Activated CD8-positive, alpha-beta memory T cell treated with anti-CD3 and anti-CD28 coated beads, Interleukin-2, amount 50 U/mL, for 48 hours (primary cell): ENCODE results near the gene ARV1.

ENCODE experiments used
- DNase-seq: peaks from one replicate; pipeline ENCODE4 v3.0.0-alpha.2; 2020

Gene ARV1

GRCh38 chr1:230978491-230979388, at the start of gene ARV1, which contains the start of gene TTC13:
TSS of gene ARV1 (plus strand) at chr1:230979094. CDS start at chr1:230979106, 12 bp downstream.
TSS of gene TTC13 (minus strand) at chr1:230978861. CDS start at chr1:230978830, 31 bp downstream.
- DNase-seq, result peak; percentile 96

DNA sequence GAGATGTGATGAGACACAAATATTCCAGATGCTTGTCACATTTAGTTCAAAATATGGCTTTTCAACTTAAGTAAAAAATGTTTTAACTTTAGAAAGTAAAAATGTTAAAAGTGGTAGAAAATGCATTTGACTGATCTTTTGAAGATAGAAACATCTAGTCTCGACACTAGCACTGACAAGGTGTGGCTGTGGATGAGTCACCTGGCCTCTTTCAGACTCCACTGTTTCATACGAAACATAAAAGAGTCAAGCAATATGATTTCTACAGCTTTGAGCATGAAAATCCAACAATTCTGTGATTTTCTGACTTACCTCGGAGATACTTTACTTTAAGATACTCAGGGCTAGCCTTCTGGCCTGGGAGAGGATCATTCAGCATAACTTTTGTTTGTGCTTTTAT, 47.9 kb upstream of the ARV1 start:
- no peak for DNase-seq

- no peak for DNase-seq
Measured at GRCh38 chr1:230935852-230936251, 43.0 kb upstream of the ARV1 start.

GRCh38 chr1:230936475-230936874, 42.4 kb upstream of the ARV1 start:
- no peak for DNase-seq

DNA sequence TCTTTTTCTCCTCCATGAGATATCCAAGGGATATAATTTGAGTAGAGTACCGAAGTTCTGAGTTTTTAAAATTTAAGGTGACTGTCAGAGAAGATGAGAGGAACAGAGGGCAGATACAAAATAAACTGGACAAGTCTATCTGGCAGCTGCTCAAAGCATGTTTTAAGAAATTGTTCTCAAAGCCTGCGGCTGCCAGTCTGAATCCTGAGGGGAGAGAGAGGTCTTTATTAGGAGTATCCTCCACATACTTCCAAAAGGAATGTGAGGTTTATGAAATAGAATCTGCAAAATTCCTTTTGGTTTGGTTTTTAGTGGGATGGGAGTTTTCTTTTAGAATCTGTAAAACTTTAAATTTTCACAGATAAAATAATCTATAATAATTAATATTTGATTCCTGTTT, 41.5 kb upstream of the ARV1 start:
- DNase-seq, result no peak

GRCh38 chr1:230938924-230939368, 39.9 kb upstream of the ARV1 start:
- no peak for DNase-seq

- DNase-seq, result no peak
Measured at GRCh38 chr1:230939806-230940489, 38.9 kb upstream of the ARV1 start.

DNA sequence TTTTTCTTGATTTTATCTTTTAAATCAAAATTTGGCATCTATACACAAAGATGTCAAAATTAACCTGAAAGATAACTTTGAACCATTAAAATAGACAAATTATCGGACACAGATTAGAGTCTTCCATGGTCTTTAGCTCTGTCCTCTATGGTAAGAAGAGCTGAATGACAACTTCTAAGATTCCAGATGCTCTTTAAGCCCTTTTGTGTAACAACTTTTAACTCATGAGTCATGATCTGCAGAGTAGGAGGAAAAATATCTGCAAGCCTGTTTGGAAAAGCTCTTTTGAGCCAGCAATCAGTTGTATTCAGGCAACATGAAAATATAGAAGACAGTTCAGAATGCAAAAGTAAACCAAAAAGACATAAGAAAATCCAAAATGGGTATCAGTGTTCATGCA, 38.0 kb upstream of the ARV1 start:
- DNase-seq, result no peak

- DNase-seq, result no peak
Measured at GRCh38 chr1:230943048-230943593, 35.8 kb upstream of the ARV1 start.

DNA sequence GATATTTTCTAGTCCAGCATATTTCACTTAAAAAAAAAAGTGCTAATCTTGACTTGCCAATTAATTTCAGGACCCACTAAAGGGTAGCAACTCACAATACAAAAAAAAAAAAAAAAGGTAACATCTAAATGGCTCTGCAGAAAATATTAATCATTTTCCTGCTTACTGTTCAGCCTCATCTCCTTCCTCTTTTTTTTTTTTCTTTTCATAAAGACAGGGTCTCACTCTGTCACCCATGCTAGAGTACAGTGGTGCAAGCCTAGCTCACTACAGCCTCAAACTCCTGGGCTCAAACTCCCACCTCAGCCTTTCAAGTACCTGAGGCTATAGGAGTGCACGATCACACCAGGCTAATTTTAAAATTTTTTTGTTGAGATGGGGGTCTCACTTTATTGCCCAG, 30.6 kb upstream of the ARV1 start:
- no peak for DNase-seq

DNA sequence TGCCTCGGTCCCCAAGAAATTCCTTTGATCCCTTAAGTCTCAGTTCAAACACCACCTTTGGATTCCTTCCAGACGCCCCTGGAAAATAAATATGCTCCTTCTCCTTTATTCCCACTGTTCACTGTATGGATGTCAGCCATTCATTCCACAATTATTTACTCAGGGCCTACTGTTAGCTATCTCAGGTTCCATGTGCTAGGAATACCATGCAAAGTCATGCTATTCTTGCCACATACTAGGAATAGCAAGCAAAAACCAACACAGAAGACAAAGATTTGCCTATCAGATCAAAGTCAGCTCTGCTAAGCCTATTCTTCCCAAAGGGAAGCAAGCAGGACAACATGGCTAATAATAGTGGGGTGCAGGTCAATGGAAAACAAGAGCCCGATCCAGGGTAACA, 30.0 kb upstream of the ARV1 start:
- no peak for DNase-seq

DNA sequence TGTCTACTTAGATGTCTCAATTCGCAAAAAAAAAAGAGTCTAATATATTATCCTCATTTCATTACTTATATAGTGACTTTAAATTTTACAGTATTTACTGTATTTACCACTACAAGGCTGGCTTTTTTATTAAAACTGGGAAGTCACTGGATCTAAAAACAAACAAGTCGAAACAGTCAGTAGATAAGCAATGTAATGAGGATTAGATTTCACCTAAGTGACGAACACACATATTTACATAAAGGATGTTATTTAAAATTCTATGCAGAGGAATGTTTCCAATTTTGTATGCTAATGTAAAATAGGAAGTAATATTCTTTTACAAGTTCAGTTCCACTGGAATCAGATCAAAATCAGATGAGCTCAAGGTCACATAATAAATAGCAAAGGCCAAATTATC, 28.5 kb upstream of the ARV1 start:
- no peak for DNase-seq

- DNase-seq, result no peak
Measured at GRCh38 chr1:230957580-230957989, 21.3 kb upstream of the ARV1 start.

DNA sequence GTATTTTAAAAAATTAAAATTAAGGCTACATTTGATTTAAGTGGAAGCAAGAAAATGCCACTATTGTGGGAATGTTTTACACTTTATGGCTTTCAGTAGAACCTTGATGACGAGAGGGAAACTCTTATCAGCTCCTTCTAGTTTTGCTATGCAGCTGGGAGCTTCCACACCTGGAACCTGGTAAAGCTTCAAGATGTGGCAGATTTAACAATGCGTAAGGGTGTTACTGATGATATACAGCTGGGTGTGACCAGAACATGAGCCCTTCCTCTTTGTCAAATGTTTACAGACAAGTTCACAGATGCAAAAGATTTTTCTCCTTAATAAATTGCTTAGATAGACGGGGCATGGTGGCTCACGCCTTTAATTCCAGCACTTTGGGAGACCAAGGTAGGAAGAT, 20.5 kb upstream of the ARV1 start:
- DNase-seq, result no peak

GRCh38 chr1:230964896-230965295, 14.0 kb upstream of the ARV1 start:
- DNase-seq, result no peak

- DNase-seq, result no peak
Measured at GRCh38 chr1:230965535-230965934, 13.4 kb upstream of the ARV1 start.

- DNase-seq, result no peak
Measured at GRCh38 chr1:230966358-230966873, 12.5 kb upstream of the ARV1 start.

- no peak for DNase-seq
Measured at GRCh38 chr1:230970432-230970831, 8.5 kb upstream of the ARV1 start.

DNA sequence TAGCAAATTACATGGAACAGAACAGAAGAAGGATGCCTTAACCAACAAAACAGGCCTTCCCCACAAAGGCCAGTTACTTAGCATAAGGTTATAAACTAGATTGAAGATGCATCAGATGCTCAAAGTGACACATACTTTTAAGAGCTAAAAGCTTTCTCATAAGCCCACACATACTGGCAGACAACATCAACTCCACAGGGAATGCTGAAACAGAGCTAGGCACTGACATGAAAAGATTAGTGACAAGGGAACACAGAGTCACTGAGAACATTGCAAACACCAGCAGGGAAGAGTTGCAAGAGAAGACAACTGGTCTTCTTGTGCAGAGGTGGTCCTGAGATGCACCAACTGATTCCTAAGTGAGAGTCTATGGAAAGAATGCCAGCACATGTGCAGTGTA, 7.1 kb upstream of the ARV1 start:
- no peak for DNase-seq

DNA sequence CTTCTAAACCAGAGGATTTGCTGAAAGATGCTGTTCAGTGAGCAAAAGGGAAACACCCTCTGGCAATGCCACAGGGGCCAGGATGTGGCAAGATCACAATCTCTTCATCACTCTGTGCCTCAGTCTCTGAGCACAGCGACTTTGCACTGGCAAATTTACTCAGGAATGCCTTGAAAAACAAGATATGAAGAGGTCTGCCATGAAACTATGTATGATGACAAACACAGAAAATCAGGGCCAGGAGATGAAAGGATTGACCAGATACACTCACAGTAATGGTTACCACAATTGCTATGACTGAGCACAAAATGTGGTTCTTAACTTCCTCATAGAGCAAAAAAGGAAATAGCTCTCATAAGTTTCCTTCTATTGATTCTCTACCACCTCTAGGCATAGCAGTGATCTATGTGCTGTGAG, 6.0 kb upstream of the ARV1 start:
- peak; percentile 72 for DNase-seq

DNA sequence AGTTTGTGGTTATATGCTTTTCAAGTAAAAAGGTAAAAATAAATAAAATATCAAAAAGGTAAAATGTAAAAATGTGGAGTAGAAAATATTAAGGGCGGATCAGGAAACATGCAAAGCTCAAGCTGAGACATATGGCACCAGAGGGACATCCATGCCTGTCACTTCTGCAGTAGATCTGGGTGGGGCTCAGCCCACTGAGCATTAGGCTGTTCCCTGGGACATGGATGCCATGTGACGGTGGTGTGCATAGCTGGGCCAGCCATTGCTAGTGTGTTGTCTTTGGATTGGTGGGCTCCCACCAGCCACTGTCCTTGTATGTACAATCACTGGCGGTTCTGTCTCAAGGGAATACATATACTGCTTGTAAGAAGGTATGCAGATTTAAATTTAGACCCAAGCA, 3.3 kb upstream of the ARV1 start:
- no peak for DNase-seq

GRCh38 chr1:230976360-230976759, 2.5 kb upstream of the ARV1 start:
- DNase-seq, result no peak
